Endodermal cell (in vitro differentiated cells): ENCODE measurements around the gene ZIC4. TPM values are rescaled to one million over a fixed set of nuclear protein-coding genes. Genes with fewer than 3 reads are reported as not detected.
A peak's percentile ranks its signal among the peaks of the same experiment; 100 is the strongest.

ENCODE experiments used
- DNase-seq: peaks from one replicate; pipeline ENCODE4 v3.0.0-alpha.2; 2017
- H3K27ac ChIP-seq: 2 replicates; pipeline ENCODE4 v1.5.1; 2013; ENCODE audit warnings: mild to moderate bottlenecking, low read depth, low read length, moderate library complexity
- H3K27me3 ChIP-seq: 2 replicates; pipeline ENCODE4 v1.6.1; 2013; ENCODE audit warnings: mild to moderate bottlenecking, low read length, moderate library complexity; ENCODE audit not compliant: insufficient read depth, control insufficient read depth, poor library complexity, severe bottlenecking
- H3K36me3 ChIP-seq: 2 replicates; pipeline ENCODE4 v1.7.0; 2013; ENCODE audit warnings: mild to moderate bottlenecking, low read length, moderate library complexity; ENCODE audit not compliant: control insufficient read depth, insufficient read depth
- H3K4me1 ChIP-seq: one replicate; pipeline ENCODE4 v1.7.0; 2013; ENCODE audit warnings: low read length; ENCODE audit not compliant: control insufficient read depth, insufficient read depth
- H3K4me3 ChIP-seq: 2 replicates; pipeline ENCODE4 v1.5.1; 2013; ENCODE audit warnings: mild to moderate bottlenecking, low read length, moderate library complexity
- H3K9ac ChIP-seq: 2 replicates; pipeline ENCODE4 v1.6.1; 2013; ENCODE audit warnings: mild to moderate bottlenecking, low read length, moderate library complexity; ENCODE audit not compliant: poor library complexity, severe bottlenecking; ENCODE audit errors: extremely low read depth
- H3K9me3 ChIP-seq: 2 replicates; pipeline ENCODE4 v1.6.1; 2013; ENCODE audit warnings: mild to moderate bottlenecking, low read length, moderate library complexity; ENCODE audit not compliant: control insufficient read depth
- H3K27ac Mint-ChIP-seq: 2 replicates; pipeline ENCODE4 v1.8.0; 2020; ENCODE audit warnings: mixed read lengths
- H3K27me3 Mint-ChIP-seq: 2 replicates; pipeline ENCODE4 v1.8.0; 2021; ENCODE audit warnings: mild to moderate bottlenecking, mixed read lengths; ENCODE audit not compliant: insufficient read depth
- H3K36me3 Mint-ChIP-seq: 2 replicates; pipeline ENCODE4 v1.8.0; 2020; ENCODE audit warnings: low read depth, mixed read lengths
- H3K4me1 Mint-ChIP-seq: 2 replicates; pipeline ENCODE4 v1.8.0; 2020; ENCODE audit warnings: mixed read lengths
- H3K4me3 Mint-ChIP-seq: 2 replicates; pipeline ENCODE4 v1.8.0; 2020; ENCODE audit warnings: mild to moderate bottlenecking, moderate library complexity, mixed read lengths
- H3K9me3 Mint-ChIP-seq: 2 replicates; pipeline ENCODE4 v1.8.0; 2020; ENCODE audit warnings: mild to moderate bottlenecking, mixed read lengths
- WGBS, 2 experiments: methylation state at CpG; one replicate each; pipeline versions ENCODE4 v1.1.5 to v1.1.7; 2013; ENCODE audit warnings: missing lambda C conversion rate in 2 of 2, mixed read lengths in 1 of 2; ENCODE audit not compliant: insufficient coverage in 1 of 2, insufficient read length in 1 of 2; 5-methylcytosine and 5-hydroxymethylcytosine counted together
- total RNA-seq, 2 donors: library from RNA; stranded (reverse); fragmentation: NEBNext Ultra II Directional in 1 of 2; extraction: Animal tissue kit (Norgen Biotek cat#: 25700) in 1 of 2; gene quantifications; 2 replicates in 1 of 2; 3 replicates in 1 of 2; pipeline ENCODE4 v1.2.1, GENCODE V29; 2021
- TF ChIP-seq, protein P1 (sequence below): fragments of 200-600 bp; sonication (generic); conservative IDR thresholded peaks from 2 replicates; pipeline ENCODE4 v1.5.0; 2021; ENCODE audit warnings: antibody characterized with exemption, mild to moderate bottlenecking

Gene ZIC4
- total RNA-seq, 2 donors from 2014 or later = not detected

DNA sequence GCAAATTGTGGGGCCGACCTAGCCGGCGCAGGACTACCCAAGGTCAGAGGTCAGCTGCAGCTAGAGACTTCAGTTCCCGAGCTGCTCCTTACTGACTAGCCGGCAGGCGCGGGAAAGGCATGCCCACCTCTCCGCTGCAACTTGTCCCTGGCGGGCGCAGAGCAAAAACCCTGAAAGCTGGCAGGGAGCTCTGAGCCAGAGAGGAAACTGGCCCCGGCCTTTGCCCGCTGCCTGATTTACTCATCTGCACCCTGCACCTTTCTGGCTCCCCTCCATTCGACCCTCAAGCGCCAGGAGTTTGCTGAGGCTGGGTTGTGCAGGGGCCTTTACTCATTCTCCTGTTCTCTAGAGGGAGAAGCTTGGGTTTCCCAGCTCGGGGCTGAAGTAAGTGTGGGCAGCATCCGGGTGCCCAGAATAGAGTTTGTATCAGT lies 1.5 kb downstream of the ZIC4 start:
- DNase-seq = peak; percentile 71
- no peaks in the 10 kb centered on the region for H3K4me1 ChIP-seq
- peaks cover 100% of the 10 kb centered on the region for H3K27me3 ChIP-seq
- Mint-ChIP-seq H3K9me3 (no peaks in the 10 kb centered on the region), H3K27me3 (peaks cover 100% of the 10 kb centered on the region), H3K36me3 (no peaks in the 10 kb centered on the region), H3K27ac (no peak overlapping the region), H3K4me1 (peaks cover 22% of the 10 kb centered on the region), H3K4me3 (no peak overlapping the region)
- H3K36me3 ChIP-seq = no peaks in the 10 kb centered on the region
- TF ChIP-seq, protein P1, sequence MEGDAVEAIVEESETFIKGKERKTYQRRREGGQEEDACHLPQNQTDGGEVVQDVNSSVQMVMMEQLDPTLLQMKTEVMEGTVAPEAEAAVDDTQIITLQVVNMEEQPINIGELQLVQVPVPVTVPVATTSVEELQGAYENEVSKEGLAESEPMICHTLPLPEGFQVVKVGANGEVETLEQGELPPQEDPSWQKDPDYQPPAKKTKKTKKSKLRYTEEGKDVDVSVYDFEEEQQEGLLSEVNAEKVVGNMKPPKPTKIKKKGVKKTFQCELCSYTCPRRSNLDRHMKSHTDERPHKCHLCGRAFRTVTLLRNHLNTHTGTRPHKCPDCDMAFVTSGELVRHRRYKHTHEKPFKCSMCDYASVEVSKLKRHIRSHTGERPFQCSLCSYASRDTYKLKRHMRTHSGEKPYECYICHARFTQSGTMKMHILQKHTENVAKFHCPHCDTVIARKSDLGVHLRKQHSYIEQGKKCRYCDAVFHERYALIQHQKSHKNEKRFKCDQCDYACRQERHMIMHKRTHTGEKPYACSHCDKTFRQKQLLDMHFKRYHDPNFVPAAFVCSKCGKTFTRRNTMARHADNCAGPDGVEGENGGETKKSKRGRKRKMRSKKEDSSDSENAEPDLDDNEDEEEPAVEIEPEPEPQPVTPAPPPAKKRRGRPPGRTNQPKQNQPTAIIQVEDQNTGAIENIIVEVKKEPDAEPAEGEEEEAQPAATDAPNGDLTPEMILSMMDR = no peak
- H3K9me3 ChIP-seq = no peaks in the 10 kb centered on the region
- H3K4me3 ChIP-seq = no peak overlapping the region
- peak overlapping the region; percentile 59 for H3K27ac ChIP-seq
- 23 to 25% methylated on average over 13 to 16 of the region's 16 CpGs for WGBS, 2 experiments
- no peak overlapping the region for H3K9ac ChIP-seq

DNA sequence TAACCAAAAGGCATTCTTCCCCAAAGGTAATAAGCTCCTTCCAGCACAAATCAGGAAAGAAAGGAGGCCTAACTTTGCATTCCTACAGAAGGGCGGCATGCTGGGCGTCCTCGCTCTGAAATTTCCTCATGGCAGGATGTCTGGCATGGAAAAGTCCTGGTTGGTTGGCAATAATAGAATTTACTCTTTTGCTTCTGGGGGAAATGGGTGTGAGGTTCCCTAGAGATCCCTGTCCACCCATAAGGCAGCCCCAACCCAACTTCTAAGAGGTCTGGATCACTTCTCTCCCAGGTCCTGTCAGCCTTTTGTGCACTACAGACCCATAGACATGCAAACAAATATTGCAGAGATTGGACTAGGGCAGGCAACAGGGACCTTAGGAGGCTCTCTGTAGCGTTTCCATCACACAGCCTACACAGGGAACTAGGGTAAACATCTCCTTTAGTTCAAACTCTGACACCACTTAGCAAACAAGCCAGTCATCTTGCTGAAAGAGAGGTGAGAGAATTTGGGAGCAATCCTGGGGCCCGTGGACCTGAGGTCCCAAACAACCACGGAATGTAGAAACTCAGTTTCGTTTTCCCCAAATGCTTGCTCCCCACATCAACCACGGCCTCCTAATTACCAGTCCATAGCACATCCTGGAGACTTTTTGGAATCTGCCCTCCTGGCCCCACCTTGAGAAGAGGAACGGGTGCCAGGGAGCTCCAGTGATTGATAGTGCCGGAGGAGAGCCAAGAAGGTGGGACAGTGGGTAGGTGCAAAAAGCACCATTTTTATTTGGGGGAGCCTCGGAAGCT lies 2.1 kb downstream of the ZIC4 start:
- 50 to 71% methylated on average over 4 to 11 of the region's 11 CpGs for WGBS, 2 experiments
- Mint-ChIP-seq H3K9me3 (no peaks in the 10 kb centered on the region), H3K4me1 (peaks cover 18% of the 10 kb centered on the region), H3K4me3 (no peak overlapping the region), H3K27ac (no peak overlapping the region), H3K27me3 (peaks cover 100% of the 10 kb centered on the region), H3K36me3 (no peaks in the 10 kb centered on the region)
- TF ChIP-seq, protein P1 = no peak
- Histone ChIP-seq H3K27ac (peak overlapping the region; percentile 64), H3K9me3 (no peaks in the 10 kb centered on the region), H3K36me3 (no peaks in the 10 kb centered on the region), H3K9ac (no peak overlapping the region), H3K27me3 (peaks cover 100% of the 10 kb centered on the region), H3K4me3 (no peak overlapping the region), H3K4me1 (no peaks in the 10 kb centered on the region)
- DNase-seq = peak; percentile 52

DNA sequence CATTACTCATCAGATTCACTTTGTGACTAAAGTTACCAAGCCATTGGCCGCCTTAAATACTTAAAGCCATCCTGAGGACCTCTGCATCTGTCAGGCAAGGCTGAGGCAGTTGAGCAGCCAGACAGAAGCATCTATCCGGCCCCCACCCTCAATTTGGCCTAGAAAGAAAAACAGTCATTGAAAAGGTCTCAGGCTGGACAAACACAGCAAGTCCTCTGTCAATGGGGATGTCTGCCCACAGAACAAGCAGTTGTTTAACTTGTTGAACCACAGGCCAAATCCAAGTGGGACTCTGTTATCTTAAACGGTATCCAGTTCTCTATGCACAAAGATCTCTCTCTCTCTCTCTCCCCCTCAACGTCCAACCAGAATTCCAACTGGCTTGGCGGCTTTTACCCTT lies 2.8 kb downstream of the ZIC4 start:
- no peak overlapping the region for H3K4me3 ChIP-seq
- H3K27ac Mint-ChIP-seq = no peak overlapping the region
- H3K9me3 Mint-ChIP-seq = no peaks in the 10 kb centered on the region
- DNase-seq = no peak
- no peaks in the 10 kb centered on the region for H3K9me3 ChIP-seq
- H3K4me1 Mint-ChIP-seq = peaks cover 15% of the 10 kb centered on the region
- H3K36me3 ChIP-seq = no peaks in the 10 kb centered on the region
- H3K27me3 Mint-ChIP-seq = peaks cover 100% of the 10 kb centered on the region
- WGBS, 2 experiments = 64 to 71% methylated on average over 3 to 5 of the region's 5 CpGs
- H3K9ac ChIP-seq = no peak overlapping the region
- no peaks in the 10 kb centered on the region for H3K36me3 Mint-ChIP-seq
- TF ChIP-seq, protein P1 = no peak
- H3K4me1 ChIP-seq = no peaks in the 10 kb centered on the region
- H3K4me3 Mint-ChIP-seq = no peak overlapping the region
- H3K27me3 ChIP-seq = peaks cover 100% of the 10 kb centered on the region
- peak overlapping the region; percentile 64 for H3K27ac ChIP-seq
